ENCODE results near the gene IDE. TPM values are rescaled to one million over a fixed set of nuclear protein-coding genes. Genes with fewer than 3 reads are reported as not detected.
"Not testable (repeated sequence)": the region's sequence is repeated elsewhere in the genome, so short reads cannot be mapped to it uniquely, and the experiment has no call there.

Gene IDE
- total RNA-seq, 1 donor from 2014 or later = 44.6 TPM

DNA sequence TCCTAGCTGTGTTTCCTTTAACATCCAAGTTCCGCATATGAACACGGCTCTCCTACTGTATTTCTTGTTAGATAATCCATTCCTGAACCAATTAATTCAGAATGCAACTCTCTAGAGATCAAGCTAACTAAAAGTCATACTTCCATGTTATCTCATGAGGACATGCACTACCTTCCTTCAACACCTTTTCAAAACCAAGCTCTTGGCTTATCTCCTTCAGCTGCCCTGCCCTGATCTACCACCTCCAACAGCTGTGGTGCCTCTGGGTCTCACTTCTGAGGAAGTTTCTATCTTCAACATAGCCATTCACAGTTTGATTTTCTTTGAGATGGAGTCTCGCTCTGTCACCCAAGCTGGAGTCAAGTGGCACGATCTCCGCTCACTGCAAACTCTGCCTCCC, 109.5 kb downstream of the IDE start:
- peaks cover 36% of the 10 kb centered on the region for H3K36me3 Mint-ChIP-seq (ENCODE audit: low read depth)
- H3K9me3 Mint-ChIP-seq (ENCODE audit: low read depth) = no peaks in the 10 kb centered on the region
- H3K27me3 Mint-ChIP-seq (ENCODE audit: low read depth) = no peaks in the 10 kb centered on the region
- no peak overlapping the region for H3K27ac Mint-ChIP-seq (ENCODE audit: unreplicated experiment)
- H3K4me3 Mint-ChIP-seq (ENCODE audit: unreplicated experiment) = no peak overlapping the region
- DNase-seq (ENCODE audit: low spot score) = no peak
- TF ChIP-seq, protein P1, sequence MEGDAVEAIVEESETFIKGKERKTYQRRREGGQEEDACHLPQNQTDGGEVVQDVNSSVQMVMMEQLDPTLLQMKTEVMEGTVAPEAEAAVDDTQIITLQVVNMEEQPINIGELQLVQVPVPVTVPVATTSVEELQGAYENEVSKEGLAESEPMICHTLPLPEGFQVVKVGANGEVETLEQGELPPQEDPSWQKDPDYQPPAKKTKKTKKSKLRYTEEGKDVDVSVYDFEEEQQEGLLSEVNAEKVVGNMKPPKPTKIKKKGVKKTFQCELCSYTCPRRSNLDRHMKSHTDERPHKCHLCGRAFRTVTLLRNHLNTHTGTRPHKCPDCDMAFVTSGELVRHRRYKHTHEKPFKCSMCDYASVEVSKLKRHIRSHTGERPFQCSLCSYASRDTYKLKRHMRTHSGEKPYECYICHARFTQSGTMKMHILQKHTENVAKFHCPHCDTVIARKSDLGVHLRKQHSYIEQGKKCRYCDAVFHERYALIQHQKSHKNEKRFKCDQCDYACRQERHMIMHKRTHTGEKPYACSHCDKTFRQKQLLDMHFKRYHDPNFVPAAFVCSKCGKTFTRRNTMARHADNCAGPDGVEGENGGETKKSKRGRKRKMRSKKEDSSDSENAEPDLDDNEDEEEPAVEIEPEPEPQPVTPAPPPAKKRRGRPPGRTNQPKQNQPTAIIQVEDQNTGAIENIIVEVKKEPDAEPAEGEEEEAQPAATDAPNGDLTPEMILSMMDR (IDR thresholded peaks at IDR 0.05) = no peak
- H3K4me1 Mint-ChIP-seq (ENCODE audit: low read depth) = no peaks in the 10 kb centered on the region

DNA sequence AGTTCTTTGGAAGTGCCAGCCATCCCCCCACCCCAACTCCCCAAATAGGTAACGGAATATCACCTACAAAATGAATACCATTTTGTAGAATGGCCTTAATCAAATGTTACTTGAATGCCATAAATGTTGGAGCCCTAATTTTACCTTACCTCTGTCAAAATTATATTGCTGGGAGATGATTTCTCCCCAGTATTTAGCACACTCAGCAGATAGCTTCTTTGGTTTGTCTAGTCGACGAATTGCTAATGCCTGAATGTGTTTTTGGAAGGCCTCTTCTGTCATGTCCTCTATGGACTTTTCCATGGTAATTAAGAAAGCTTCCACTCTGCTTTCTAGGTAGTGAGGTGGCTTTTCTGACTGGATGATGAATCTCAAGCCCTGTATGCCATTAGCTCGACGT, 110.3 kb downstream of the IDE start:
- H3K36me3 Mint-ChIP-seq (ENCODE audit: low read depth) = peaks cover 31% of the 10 kb centered on the region
- H3K27ac Mint-ChIP-seq (ENCODE audit: unreplicated experiment) = no peak overlapping the region
- no peaks in the 10 kb centered on the region for H3K9me3 Mint-ChIP-seq (ENCODE audit: low read depth)
- no peaks in the 10 kb centered on the region for H3K27me3 Mint-ChIP-seq (ENCODE audit: low read depth)
- no peaks in the 10 kb centered on the region for H3K4me1 Mint-ChIP-seq (ENCODE audit: low read depth)
- TF ChIP-seq, protein P1 (IDR thresholded peaks at IDR 0.05) = no peak
- H3K4me3 Mint-ChIP-seq (ENCODE audit: unreplicated experiment) = no peak overlapping the region
- no peak for DNase-seq (ENCODE audit: low spot score)

DNA sequence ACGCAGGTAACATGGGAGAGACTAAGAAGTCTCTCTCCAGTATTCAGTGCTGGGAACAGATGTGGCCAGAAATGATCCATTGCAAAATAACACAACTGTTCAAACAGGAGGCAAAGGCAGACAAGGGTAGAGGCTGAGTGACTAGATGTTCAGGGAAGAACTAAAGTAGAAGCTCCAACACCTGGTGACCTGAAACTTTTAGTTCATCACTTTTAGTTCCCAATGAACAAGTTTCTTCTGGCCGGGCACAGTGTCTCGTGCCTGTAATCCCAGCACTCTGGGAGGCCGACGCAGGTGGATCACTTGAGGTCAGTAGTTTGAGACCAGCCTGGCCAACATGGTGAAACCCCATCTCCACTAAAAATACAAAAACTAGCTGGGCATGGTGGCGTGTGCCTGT, 118.9 kb downstream of the IDE start:
- not testable (repeated sequence) for DNase-seq (ENCODE audit: low spot score); H3K4me1 Mint-ChIP-seq (ENCODE audit: low read depth); H3K27ac Mint-ChIP-seq (ENCODE audit: unreplicated experiment); H3K4me3 Mint-ChIP-seq (ENCODE audit: unreplicated experiment); H3K27me3 Mint-ChIP-seq (ENCODE audit: low read depth); H3K9me3 Mint-ChIP-seq (ENCODE audit: low read depth)
- peaks cover 25% of the 10 kb centered on the region for H3K36me3 Mint-ChIP-seq (ENCODE audit: low read depth)

- Mint-ChIP-seq H3K4me1 (ENCODE audit: low read depth) (no peaks in the 10 kb centered on the region), H3K27ac (ENCODE audit: unreplicated experiment) (no peak overlapping the region), H3K4me3 (ENCODE audit: unreplicated experiment) (no peak overlapping the region), H3K27me3 (ENCODE audit: low read depth) (no peaks in the 10 kb centered on the region), H3K9me3 (ENCODE audit: low read depth) (no peaks in the 10 kb centered on the region), H3K36me3 (ENCODE audit: low read depth) (peaks cover 28% of the 10 kb centered on the region)
- DNase-seq (ENCODE audit: low spot score) = no peak
- TF ChIP-seq, protein P1 (IDR thresholded peaks at IDR 0.05) = no peak
These were observed 121.6 kb downstream of the IDE start for GRCh38 chr10:92452313-92452712.

DNA sequence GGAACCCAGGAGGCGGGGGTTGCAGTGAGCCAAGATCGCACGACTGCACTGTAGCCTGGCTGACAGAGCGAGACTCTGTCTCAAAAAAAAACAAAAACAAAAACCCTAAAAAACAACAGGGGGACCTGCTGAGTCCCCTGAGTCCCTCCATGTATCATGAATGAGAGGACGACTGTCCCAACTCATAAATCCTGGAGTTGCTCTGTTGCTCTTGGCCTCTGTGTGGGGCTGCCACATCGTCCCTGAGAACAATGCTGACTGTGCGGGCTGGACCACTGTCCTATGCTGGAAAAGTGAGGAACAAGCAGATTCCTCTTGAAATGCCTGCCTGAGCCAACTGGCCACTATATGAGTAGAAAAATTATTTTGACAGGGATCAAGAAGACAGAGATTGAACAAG, 122.5 kb downstream of the IDE start:
- peaks cover 28% of the 10 kb centered on the region for H3K36me3 Mint-ChIP-seq (ENCODE audit: low read depth)

DNA sequence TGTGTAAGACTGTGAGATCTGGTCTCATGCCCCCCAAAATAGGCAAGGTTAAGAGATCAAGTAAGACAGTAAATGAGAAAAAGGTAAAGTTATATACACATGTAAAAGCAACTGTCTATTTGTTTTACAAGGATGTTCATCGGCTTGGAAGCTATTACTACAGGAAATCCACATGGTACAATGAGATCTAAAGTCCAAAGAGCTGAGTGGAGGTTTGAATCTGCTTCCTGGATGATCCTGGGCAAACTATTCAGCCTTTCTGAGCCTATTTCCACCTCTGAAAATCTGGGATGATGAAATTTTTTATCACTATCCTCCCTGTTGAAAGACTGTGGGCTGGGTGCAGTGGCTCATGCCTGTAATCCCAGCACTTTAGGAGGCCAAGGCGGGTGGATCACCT, 123.0 kb downstream of the IDE start:
- H3K4me3 Mint-ChIP-seq (ENCODE audit: unreplicated experiment) = no peak overlapping the region
- no peak overlapping the region for H3K27ac Mint-ChIP-seq (ENCODE audit: unreplicated experiment)
- TF ChIP-seq, protein P1 (IDR thresholded peaks at IDR 0.05) = no peak
- H3K4me1 Mint-ChIP-seq (ENCODE audit: low read depth) = no peaks in the 10 kb centered on the region
- H3K36me3 Mint-ChIP-seq (ENCODE audit: low read depth) = peaks cover 28% of the 10 kb centered on the region
- no peak for DNase-seq (ENCODE audit: low spot score)
- H3K27me3 Mint-ChIP-seq (ENCODE audit: low read depth) = no peaks in the 10 kb centered on the region
- no peaks in the 10 kb centered on the region for H3K9me3 Mint-ChIP-seq (ENCODE audit: low read depth)

More for the DNA sequence above, 122.5 kb downstream of the IDE start:
- H3K4me1 Mint-ChIP-seq (ENCODE audit: low read depth) = no peaks in the 10 kb centered on the region
- H3K9me3 Mint-ChIP-seq (ENCODE audit: low read depth) = no peaks in the 10 kb centered on the region
- no peak for DNase-seq (ENCODE audit: low spot score)
- H3K27ac Mint-ChIP-seq (ENCODE audit: unreplicated experiment) = no peak overlapping the region
- H3K27me3 Mint-ChIP-seq (ENCODE audit: low read depth) = no peaks in the 10 kb centered on the region
- H3K4me3 Mint-ChIP-seq (ENCODE audit: unreplicated experiment) = no peak overlapping the region
- TF ChIP-seq, protein P1 (IDR thresholded peaks at IDR 0.05) = no peak
